GM12878 (cell line): ENCODE measurements around the gene IL17RB.
A peak's percentile ranks its signal among the peaks of the same experiment; 100 is the strongest.

Experiments used
- NFYA ChIP-seq: IDR thresholded peaks from 2 replicates; pipeline ENCODE4 v1.6.1; 2011; ENCODE audit warnings: low read depth, mild to moderate bottlenecking, low read length, improper control_type of control experiment, borderline replicate concordance
- TCF7 ChIP-seq: IDR thresholded peaks from 2 replicates; pipeline ENCODE4 v1.6.1; 2014; ENCODE audit warnings: antibody characterized with exemption, borderline replicate concordance
- TF ChIP-seq, protein P1 (sequence below), 3 experiments: IDR thresholded peaks in 2 of 3; conservative IDR thresholded peaks in 1 of 3; 2 replicates each; pipeline ENCODE4 v1.5.1; 2011; ENCODE audit warnings: low read depth in 3 of 3, low read length in 3 of 3, mild to moderate bottlenecking in 3 of 3, control low read depth in 2 of 3, moderate library complexity in 2 of 3, inconsistent platforms in 1 of 3, mixed read lengths in 1 of 3; ENCODE audit not compliant: control insufficient read depth in 2 of 3, insufficient read depth in 1 of 3; ENCODE audit errors: extremely low read depth in 1 of 3

DNA sequence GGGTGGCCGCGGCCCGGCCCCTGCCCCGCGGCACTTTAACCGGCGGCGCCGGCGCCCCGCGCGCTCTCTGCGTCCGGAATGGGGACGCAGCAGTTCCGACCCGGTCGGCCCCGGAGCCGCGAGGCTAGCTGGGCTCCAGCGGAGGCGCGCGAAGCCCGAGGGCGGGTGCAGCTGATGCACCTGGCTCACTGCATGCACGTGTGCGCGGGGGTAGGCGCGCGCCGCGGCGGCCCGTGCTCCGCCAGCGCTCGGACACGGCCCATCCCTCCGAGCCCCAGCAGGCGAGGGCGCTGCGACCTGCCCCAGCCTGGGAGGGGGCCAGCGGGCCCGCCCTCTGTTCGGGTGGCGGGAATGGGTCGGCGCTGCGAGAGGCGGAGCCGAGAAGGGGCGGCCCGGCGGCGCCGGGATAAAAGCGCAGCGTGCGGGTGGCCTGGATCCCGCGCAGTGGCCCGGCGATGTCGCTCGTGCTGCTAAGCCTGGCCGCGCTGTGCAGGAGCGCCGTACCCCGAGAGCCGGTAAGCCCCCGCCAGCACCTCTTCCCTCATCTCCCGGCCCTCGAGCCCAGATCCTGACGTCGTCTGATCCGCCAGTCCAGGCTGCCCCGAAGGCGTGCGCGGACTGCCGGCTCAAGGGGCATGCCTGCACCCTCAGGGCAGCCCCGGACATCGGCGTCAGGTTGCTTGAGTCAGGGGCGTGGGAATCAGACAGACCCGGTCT is at the start of gene IL17RB, which contains the start of gene CHDH:
- no peak for TF ChIP-seq TCF7
- no peak for TF ChIP-seq NFYA
- TF ChIP-seq, protein P1, sequence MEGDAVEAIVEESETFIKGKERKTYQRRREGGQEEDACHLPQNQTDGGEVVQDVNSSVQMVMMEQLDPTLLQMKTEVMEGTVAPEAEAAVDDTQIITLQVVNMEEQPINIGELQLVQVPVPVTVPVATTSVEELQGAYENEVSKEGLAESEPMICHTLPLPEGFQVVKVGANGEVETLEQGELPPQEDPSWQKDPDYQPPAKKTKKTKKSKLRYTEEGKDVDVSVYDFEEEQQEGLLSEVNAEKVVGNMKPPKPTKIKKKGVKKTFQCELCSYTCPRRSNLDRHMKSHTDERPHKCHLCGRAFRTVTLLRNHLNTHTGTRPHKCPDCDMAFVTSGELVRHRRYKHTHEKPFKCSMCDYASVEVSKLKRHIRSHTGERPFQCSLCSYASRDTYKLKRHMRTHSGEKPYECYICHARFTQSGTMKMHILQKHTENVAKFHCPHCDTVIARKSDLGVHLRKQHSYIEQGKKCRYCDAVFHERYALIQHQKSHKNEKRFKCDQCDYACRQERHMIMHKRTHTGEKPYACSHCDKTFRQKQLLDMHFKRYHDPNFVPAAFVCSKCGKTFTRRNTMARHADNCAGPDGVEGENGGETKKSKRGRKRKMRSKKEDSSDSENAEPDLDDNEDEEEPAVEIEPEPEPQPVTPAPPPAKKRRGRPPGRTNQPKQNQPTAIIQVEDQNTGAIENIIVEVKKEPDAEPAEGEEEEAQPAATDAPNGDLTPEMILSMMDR (IDR thresholded peaks at IDR 0.05 in 2 of 3, conservative IDR thresholded peaks at IDR 0.05 in 1 of 3; ENCODE audit: control insufficient read depth in 2 of 3, extremely low read depth in 1 of 3, insufficient read depth in 1 of 3, low read depth in 3 of 3, low read length in 3 of 3) = peak in 2 of 3 experiments; percentile 1 to 32; a peak in 2 of 6 replicates
